ENCODE data around the gene ROR1. TPM values are rescaled to one million over a fixed set of nuclear protein-coding genes. Genes with fewer than 3 reads are reported as not detected.
A peak's percentile ranks its signal among the peaks of the same experiment; 100 is the strongest.

The ROR1 gene
- total and polyA plus RNA-seq, 12 donors, result 2.9 to 36.2 (median 15.3) TPM

DNA sequence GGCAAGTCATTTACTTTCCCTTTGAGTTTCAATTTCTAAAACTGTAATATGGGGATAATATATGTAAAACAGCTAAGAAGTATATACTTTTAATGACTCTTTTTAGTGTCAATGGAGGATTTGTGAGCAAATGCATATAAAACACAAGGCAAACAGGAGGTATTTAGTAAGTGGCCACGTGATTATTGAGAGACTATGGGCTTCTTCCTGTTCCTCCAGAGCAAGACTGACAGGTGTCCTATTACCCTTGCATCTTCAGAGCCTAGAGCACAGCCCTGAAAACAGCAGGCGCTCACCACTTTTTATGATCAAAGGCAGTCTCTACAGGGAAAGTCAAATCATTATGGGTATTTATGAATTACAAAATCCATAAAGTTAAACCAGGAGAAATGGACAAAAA lies 941 bp upstream of the ROR1 start:
- 60 to 63% methylated on average over 2 of the region's 2 CpGs for WGBS, 2 donors

GRCh38 chr1:63773496-63773814 lies 362 bp upstream of the ROR1 start:
- H3K9me3 ChIP-seq, result no peaks in the 10 kb centered on the region
- peaks cover 0 to 46% (median 0%) of the 10 kb centered on the region in 7 donors for H3K27me3 ChIP-seq
- peak in 4 of 8 donors; percentile 6 to 53 (median 37) for ATAC-seq
- WGBS, 2 donors, result 7% methylated on average over 9 of the region's 9 CpGs
- TF ChIP-seq, protein P1, sequence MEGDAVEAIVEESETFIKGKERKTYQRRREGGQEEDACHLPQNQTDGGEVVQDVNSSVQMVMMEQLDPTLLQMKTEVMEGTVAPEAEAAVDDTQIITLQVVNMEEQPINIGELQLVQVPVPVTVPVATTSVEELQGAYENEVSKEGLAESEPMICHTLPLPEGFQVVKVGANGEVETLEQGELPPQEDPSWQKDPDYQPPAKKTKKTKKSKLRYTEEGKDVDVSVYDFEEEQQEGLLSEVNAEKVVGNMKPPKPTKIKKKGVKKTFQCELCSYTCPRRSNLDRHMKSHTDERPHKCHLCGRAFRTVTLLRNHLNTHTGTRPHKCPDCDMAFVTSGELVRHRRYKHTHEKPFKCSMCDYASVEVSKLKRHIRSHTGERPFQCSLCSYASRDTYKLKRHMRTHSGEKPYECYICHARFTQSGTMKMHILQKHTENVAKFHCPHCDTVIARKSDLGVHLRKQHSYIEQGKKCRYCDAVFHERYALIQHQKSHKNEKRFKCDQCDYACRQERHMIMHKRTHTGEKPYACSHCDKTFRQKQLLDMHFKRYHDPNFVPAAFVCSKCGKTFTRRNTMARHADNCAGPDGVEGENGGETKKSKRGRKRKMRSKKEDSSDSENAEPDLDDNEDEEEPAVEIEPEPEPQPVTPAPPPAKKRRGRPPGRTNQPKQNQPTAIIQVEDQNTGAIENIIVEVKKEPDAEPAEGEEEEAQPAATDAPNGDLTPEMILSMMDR (IDR thresholded peaks at IDR 0.05), result no peak
- H3K4me3 ChIP-seq, result peak overlapping the region; percentile 53 to 90 (median 73)
- no peak for DNase-seq
- H3K36me3 ChIP-seq, result no peaks in the 10 kb centered on the region
- intact Hi-C loops (cut with DNase I), result loop anchor here (5.0 to 10.0 kb wide), 10 partner anchors 71 to 471 kb away; no protein-coding TSS in a partner anchor
- H3K4me1 ChIP-seq, result peaks cover 0 to 42% (median 13%) of the 10 kb centered on the region in 9 donors
- peak overlapping the region in 9 of 10 donors; percentile 79 to 96 (median 92) for H3K27ac ChIP-seq

More for the DNA sequence above, 941 bp upstream of the ROR1 start:
- Histone ChIP-seq H3K27me3 (peaks cover 0 to 46% (median 0%) of the 10 kb centered on the region in 7 donors), H3K4me3 (no peak overlapping the region), H3K9me3 (no peaks in the 10 kb centered on the region), H3K36me3 (no peaks in the 10 kb centered on the region), H3K27ac (no peak overlapping the region), H3K4me1 (peaks cover 0 to 36% (median 12%) of the 10 kb centered on the region in 9 donors)
- ATAC-seq (no peak), DNase-seq (no peak)
- TF ChIP-seq, protein P1 (IDR thresholded peaks at IDR 0.05), result no peak
- intact Hi-C loops (cut with DNase I), result loop anchor here (5.0 to 10.0 kb wide), 10 partner anchors 71 to 472 kb away; no protein-coding TSS in a partner anchor

- Histone ChIP-seq H3K9me3 (no peaks in the 10 kb centered on the region), H3K36me3 (no peaks in the 10 kb centered on the region), H3K4me3 (peak overlapping the region; percentile 55 to 90 (median 73)), H3K27me3 (peaks cover 0 to 46% (median 0%) of the 10 kb centered on the region in 7 donors), H3K4me1 (peaks cover 3 to 56% (median 19%) of the 10 kb centered on the region in 9 donors), H3K27ac (peak overlapping the region; percentile 69 to 96 (median 90))
- ATAC-seq (peak in 7 of 8 donors; percentile 8 to 58 (median 46)), DNase-seq (peak; percentile 23 to 47)
- TF ChIP-seq, protein P1 (IDR thresholded peaks at IDR 0.05), result peak in 1 of 9 donors; percentile 3
- WGBS, 2 donors, result 1% methylated on average over 61 to 72 of the region's 72 CpGs
- intact Hi-C loops (cut with DNase I), result loop anchor here (2.0 to 10.0 kb wide), 12 partner anchors 73 to 470 kb away; no protein-coding TSS in a partner anchor
Measured at GRCh38 chr1:63774617-63775417, 1.0 kb downstream of the ROR1 start.

DNA sequence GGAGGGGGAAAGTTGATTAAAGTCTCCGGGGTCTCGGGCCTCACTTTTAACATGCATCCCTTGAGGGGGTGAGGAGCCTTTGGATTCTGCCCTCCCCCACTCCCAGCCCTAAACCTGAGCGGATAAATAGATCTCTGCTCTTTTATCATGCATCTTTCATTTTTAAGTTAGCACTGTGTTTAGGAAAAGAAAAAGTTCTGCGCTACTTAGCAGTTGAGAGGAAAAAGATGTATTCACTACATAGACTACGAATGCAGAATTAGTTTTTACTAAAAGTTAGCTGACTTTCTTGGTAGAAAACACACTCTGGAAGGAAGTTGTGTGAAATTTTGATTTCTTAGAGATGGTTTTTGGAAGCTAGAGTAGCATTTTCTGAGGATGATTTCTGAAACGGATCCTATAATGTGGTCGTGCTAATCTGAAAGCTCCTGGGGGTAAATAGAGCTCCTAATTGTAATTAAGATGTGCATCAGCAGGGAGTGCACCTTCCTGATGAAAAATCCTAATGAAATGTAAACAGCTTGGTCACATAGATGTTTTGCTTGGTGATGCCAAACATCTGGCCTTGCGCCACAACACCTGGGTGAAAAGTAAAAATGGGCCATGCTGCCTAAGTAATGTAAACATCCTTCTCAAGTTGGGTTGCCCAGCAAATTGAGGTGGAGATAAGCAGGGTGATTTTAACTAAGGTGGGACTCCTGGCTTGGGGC lies 1.8 kb downstream of the ROR1 start:
- H3K4me1 ChIP-seq, result peaks cover 3 to 63% (median 19%) of the 10 kb centered on the region in 9 donors
- 38% methylated on average over 8 of the region's 8 CpGs for WGBS, 2 donors
- DNase-seq (no peak), ATAC-seq (no peak)
- no peaks in the 10 kb centered on the region for H3K9me3 ChIP-seq
- TF ChIP-seq, protein P1 (IDR thresholded peaks at IDR 0.05), result no peak
- peak overlapping the region; percentile 55 to 90 (median 73) for H3K4me3 ChIP-seq
- peaks cover 0 to 46% (median 0%) of the 10 kb centered on the region in 7 donors for H3K27me3 ChIP-seq
- H3K36me3 ChIP-seq, result no peaks in the 10 kb centered on the region
- H3K27ac ChIP-seq, result peak overlapping the region in 6 of 10 donors; percentile 85 to 96 (median 93)
- intact Hi-C loops (cut with DNase I), result loop anchor here (2.0 to 10.0 kb wide), 9 partner anchors 89 to 469 kb away; no protein-coding TSS in a partner anchor

Measured in heart right ventricle (tissue), 16 donors.